ENCODE results near the gene ATN1. TPM values are rescaled to one million over a fixed set of nuclear protein-coding genes. Genes with fewer than 3 reads are reported as not detected.

Gene ATN1
- total and polyA plus RNA-seq, 9 of the 15 experiments (the other 6 are each of a cell fraction or from before 2014, with no cell fraction given) = 0.15 to 49.8 (median 2.7) TPM

DNA sequence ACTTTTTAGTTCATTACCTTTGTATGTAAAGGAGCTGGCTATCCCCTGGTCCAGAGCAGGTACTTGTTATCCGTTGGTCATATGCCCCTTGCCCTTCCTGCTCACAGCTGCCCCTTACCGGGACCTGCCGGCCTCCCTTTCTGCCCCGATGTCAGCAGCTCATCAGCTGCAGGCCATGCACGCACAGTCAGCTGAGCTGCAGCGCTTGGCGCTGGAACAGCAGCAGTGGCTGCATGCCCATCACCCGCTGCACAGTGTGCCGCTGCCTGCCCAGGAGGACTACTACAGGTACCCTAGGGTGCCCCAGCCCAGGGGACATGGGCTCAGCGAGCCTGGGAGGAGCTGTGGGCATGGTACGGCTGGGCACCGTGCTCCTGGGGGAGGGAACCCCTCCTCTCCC is 13.5 kb downstream of the ATN1 start:
- no peak overlapping the region for H3K4me2 ChIP-seq (ENCODE audit: insufficient read depth, low read length)
- intact Hi-C loops (cut with micrococcal nuclease) (loop anchor here (5.0 kb wide), 1 partner anchor 74 kb away; the partner anchor contains the start of gene TPI1), in situ Hi-C loops (cut with MboI) (loop anchor here (5.0 kb wide), 1 partner anchor 74 kb away; the partner anchor contains the start of gene TPI1)
- H3K4me1 ChIP-seq (replicated peaks in 1 of 2; ENCODE audit: control insufficient read depth in 2 of 2, insufficient read depth in 2 of 2, low read length in 2 of 2) = peaks cover 21 to 67% of the 10 kb centered on the region in 2 experiments
- peak; percentile 67 for TF ChIP-seq POLR2G (IDR thresholded peaks at IDR 0.05; ENCODE audit: low read depth, low read length)
- TF ChIP-seq RBFOX2 (IDR thresholded peaks at IDR 0.05; ENCODE audit: low read depth, low read length) = peak; percentile 43; the same call in 1 of the 2 replicates
- TF ChIP-seq, protein P1, sequence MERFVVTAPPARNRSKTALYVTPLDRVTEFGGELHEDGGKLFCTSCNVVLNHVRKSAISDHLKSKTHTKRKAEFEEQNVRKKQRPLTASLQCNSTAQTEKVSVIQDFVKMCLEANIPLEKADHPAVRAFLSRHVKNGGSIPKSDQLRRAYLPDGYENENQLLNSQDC (CRISPR knock-in tag; IDR thresholded peaks at IDR 0.05) = no peak
- H3K27ac ChIP-seq (ENCODE audit: extremely low read depth, low read depth, low read length) = no peak overlapping the region
- WGBS (ENCODE audit: insufficient coverage, low coverage, missing lambda C conversion rate) = 87% methylated on average over 10 of the region's 12 CpGs
- peaks cover 13% of the 10 kb centered on the region for H3K79me2 ChIP-seq (ENCODE audit: control insufficient read depth, insufficient read depth, low read length)
- ATAC-seq (no peak), DNase-seq (ENCODE audit: extremely low read depth in 1 of 4, low spot score in 3 of 4) (no peak), FAIRE-seq (no peak)
- H4K20me1 ChIP-seq (replicated peaks; ENCODE audit: control insufficient read depth, insufficient read depth, low read length) = no peaks in the 10 kb centered on the region
- CTCF ChIA-PET (ENCODE audit: low intra/inter-chr PET ratio) = no interaction called here
- POLR2A ChIA-PET = interaction anchor here (1.0 to 2.2 kb wide), 2 partner anchors 23 to 72 kb away, joined by 7 to 8 read pairs; no protein-coding TSS in a partner anchor
- H3K9ac ChIP-seq (ENCODE audit: insufficient read depth in 1 of 2, low read depth in 2 of 2, low read length in 2 of 2) = peak overlapping the region in 1 of 2 experiments; percentile 32; a peak in 2 of 4 replicates
- no peak overlapping the region for H3K4me3 ChIP-seq
- H3K36me3 ChIP-seq (ENCODE audit: control insufficient read depth, insufficient read depth, low read length) = peaks cover 48% of the 10 kb centered on the region; the same call in 2 of the 3 replicates
- H2AFZ ChIP-seq (ENCODE audit: low read depth, low read length) = no peak overlapping the region
- H3K9me1 ChIP-seq (ENCODE audit: control insufficient read depth, insufficient read depth, low read length) = no peaks in the 10 kb centered on the region
- BruUV-seq (replicated peaks) = no TSS peak
- H3K9me3 ChIP-seq (replicated peaks; ENCODE audit: control insufficient read depth, insufficient read depth, low read depth, low read length) = no peaks in the 10 kb centered on the region
- H3K27me3 ChIP-seq (ENCODE audit: control insufficient read depth in 2 of 2, insufficient read depth in 2 of 2, low read length in 2 of 2) = no peaks in the 10 kb centered on the region

GRCh38 chr12:6941782-6942181 is 14.0 kb downstream of the ATN1 start:
- no TSS peak for BruUV-seq (replicated peaks)
- Histone ChIP-seq H3K79me2 (ENCODE audit: control insufficient read depth, insufficient read depth, low read length) (peaks cover 13% of the 10 kb centered on the region), H3K9me3 (replicated peaks; ENCODE audit: control insufficient read depth, insufficient read depth, low read depth, low read length) (no peaks in the 10 kb centered on the region), H3K36me3 (ENCODE audit: control insufficient read depth, insufficient read depth, low read length) (peaks cover 43% of the 10 kb centered on the region; the same call in 2 of the 3 replicates), H3K4me1 (replicated peaks in 1 of 2; ENCODE audit: control insufficient read depth in 2 of 2, insufficient read depth in 2 of 2, low read length in 2 of 2) (peaks cover 21 to 67% of the 10 kb centered on the region in 2 experiments), H3K4me3 (no peak overlapping the region), H3K27ac (ENCODE audit: extremely low read depth, low read depth, low read length) (no peak overlapping the region), H3K4me2 (ENCODE audit: insufficient read depth, low read length) (no peak overlapping the region), H2AFZ (ENCODE audit: low read depth, low read length) (no peak overlapping the region), H3K9me1 (ENCODE audit: control insufficient read depth, insufficient read depth, low read length) (no peaks in the 10 kb centered on the region), H3K9ac (ENCODE audit: insufficient read depth in 1 of 2, low read depth in 2 of 2, low read length in 2 of 2) (peak overlapping the region in 1 of 2 experiments; percentile 47; a peak in 1 of 4 replicates), H3K27me3 (ENCODE audit: control insufficient read depth in 2 of 2, insufficient read depth in 2 of 2, low read length in 2 of 2) (no peaks in the 10 kb centered on the region), H4K20me1 (replicated peaks; ENCODE audit: control insufficient read depth, insufficient read depth, low read length) (no peaks in the 10 kb centered on the region)
- POLR2A ChIA-PET = no interaction called here
- FAIRE-seq = no peak
- ATAC-seq = no peak
- CTCF ChIA-PET (ENCODE audit: low intra/inter-chr PET ratio) = no interaction called here
- WGBS (ENCODE audit: insufficient coverage, low coverage, missing lambda C conversion rate) = 88% methylated on average over 4 of the region's 12 CpGs
- in situ Hi-C loops (cut with MboI) = loop anchor here (5.0 kb wide), 1 partner anchor 74 kb away; the partner anchor contains the start of gene TPI1
- no peak for DNase-seq (ENCODE audit: extremely low read depth in 1 of 4, low spot score in 3 of 4)
- intact Hi-C loops (cut with micrococcal nuclease) = loop anchor here (5.0 kb wide), 1 partner anchor 74 kb away; the partner anchor contains the start of gene TPI1
- TF ChIP-seq PKNOX1 (IDR thresholded peaks at IDR 0.05) (no peak), ZNF41 (CRISPR knock-in tag; conservative IDR thresholded peaks at IDR 0.05) (no peak), POLR2H (tag; IDR thresholded peaks at IDR 0.05; ENCODE audit: low read depth) (no peak), U2AF2 (optimal IDR thresholded peaks at IDR 0.05; ENCODE audit: low read depth, low read length) (no peak), ATF3 (IDR thresholded peaks at IDR 0.05) (no peak), ATF3 (CRISPR knock-in tag; conservative IDR thresholded peaks at IDR 0.05) (no peak), ZEB2 (IDR thresholded peaks at IDR 0.05) (no peak), L3MBTL2 (IDR thresholded peaks at IDR 0.05) (no peak)
- TF ChIP-seq, protein P2, sequence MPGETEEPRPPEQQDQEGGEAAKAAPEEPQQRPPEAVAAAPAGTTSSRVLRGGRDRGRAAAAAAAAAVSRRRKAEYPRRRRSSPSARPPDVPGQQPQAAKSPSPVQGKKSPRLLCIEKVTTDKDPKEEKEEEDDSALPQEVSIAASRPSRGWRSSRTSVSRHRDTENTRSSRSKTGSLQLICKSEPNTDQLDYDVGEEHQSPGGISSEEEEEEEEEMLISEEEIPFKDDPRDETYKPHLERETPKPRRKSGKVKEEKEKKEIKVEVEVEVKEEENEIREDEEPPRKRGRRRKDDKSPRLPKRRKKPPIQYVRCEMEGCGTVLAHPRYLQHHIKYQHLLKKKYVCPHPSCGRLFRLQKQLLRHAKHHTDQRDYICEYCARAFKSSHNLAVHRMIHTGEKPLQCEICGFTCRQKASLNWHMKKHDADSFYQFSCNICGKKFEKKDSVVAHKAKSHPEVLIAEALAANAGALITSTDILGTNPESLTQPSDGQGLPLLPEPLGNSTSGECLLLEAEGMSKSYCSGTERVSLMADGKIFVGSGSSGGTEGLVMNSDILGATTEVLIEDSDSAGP (CRISPR knock-in tag; IDR thresholded peaks at IDR 0.05) = no peak

All from K562 (cell line).